Measurements from ENCODE around the gene NDFIP1.

The NDFIP1 gene

DNA sequence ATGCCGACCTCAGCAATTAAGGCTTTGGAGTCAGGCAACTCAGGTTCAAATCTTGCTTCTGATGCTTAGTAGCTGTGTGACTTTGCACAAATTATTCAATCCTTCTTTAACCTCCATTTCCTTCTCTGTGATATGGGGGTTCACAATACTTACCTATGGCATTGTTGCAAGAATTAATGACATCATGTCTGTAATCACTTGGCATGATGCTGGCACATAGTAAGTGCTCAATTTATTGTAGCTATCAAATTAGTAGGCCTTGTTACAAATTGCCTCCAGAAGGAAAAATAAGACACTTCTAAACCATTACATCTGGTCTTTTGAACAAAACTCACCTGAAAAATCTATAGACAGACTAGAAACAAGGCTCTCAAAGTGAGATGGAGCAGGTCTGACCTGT is 29.9 kb upstream of the NDFIP1 start:
- DNase-seq (ENCODE audit: extremely low spot score): no peak
- POLR2A ChIA-PET: no interaction called here
- CTCF ChIA-PET: interaction anchor here (1.0 kb wide), 1 partner anchor 9 kb away, joined by 3 read pairs; no protein-coding TSS in a partner anchor
- TF ChIP-seq, protein P1, sequence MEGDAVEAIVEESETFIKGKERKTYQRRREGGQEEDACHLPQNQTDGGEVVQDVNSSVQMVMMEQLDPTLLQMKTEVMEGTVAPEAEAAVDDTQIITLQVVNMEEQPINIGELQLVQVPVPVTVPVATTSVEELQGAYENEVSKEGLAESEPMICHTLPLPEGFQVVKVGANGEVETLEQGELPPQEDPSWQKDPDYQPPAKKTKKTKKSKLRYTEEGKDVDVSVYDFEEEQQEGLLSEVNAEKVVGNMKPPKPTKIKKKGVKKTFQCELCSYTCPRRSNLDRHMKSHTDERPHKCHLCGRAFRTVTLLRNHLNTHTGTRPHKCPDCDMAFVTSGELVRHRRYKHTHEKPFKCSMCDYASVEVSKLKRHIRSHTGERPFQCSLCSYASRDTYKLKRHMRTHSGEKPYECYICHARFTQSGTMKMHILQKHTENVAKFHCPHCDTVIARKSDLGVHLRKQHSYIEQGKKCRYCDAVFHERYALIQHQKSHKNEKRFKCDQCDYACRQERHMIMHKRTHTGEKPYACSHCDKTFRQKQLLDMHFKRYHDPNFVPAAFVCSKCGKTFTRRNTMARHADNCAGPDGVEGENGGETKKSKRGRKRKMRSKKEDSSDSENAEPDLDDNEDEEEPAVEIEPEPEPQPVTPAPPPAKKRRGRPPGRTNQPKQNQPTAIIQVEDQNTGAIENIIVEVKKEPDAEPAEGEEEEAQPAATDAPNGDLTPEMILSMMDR (IDR thresholded peaks at IDR 0.05; ENCODE audit: control extremely low read depth, extremely low read depth, low read depth, missing control alignments): no peak

DNA sequence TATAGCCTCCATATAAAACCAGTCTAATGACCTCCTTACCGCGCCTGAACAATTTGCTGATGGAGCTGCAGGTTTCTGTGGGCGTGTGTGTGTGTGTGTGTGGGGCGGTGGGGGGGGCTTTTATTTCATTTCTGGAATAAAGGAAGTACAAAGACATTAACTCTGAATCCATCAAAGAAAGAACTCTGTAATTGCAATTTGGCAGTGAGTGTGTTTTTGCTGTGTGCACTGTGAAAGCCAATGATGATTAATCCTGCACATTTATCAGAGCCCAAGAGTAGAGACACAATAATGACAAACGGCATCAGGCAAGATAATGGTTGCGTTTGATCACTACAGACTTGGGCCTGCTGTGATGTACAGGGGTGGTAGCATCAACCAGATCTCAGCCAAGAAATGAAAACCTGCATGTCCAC is 29.3 kb upstream of the NDFIP1 start:
- no peak for DNase-seq (ENCODE audit: extremely low spot score)
- TF ChIP-seq, protein P1 (IDR thresholded peaks at IDR 0.05; ENCODE audit: control extremely low read depth, extremely low read depth, low read depth, missing control alignments): no peak
- ChIA-PET CTCF (interaction anchor here (1.0 kb wide), 1 partner anchor 10 kb away, joined by 3 read pairs; no protein-coding TSS in a partner anchor), POLR2A (no interaction called here)

DNA sequence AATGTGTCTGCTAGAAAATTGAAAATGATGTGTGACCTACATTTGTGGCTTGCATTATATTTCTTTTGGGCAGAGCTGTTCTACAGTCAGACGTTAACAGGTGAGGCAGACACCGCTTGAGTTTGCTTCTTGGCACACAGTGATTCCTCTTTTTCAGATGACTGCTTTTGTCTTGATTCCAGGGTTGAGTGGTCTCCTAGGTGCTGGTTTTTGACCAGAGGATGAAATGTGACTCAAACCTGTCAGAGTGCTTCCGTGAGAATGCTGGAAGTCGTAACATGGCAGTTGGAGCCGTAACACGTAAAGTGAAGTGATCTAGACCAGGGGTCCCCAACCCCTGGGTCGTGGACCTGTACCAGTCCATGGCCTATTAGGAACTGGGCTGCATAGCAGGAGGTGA is 28.3 kb upstream of the NDFIP1 start:
- ChIA-PET POLR2A (no interaction called here), CTCF (no interaction called here)
- TF ChIP-seq, protein P1 (IDR thresholded peaks at IDR 0.05; ENCODE audit: control extremely low read depth, extremely low read depth, low read depth, missing control alignments): no peak

DNA sequence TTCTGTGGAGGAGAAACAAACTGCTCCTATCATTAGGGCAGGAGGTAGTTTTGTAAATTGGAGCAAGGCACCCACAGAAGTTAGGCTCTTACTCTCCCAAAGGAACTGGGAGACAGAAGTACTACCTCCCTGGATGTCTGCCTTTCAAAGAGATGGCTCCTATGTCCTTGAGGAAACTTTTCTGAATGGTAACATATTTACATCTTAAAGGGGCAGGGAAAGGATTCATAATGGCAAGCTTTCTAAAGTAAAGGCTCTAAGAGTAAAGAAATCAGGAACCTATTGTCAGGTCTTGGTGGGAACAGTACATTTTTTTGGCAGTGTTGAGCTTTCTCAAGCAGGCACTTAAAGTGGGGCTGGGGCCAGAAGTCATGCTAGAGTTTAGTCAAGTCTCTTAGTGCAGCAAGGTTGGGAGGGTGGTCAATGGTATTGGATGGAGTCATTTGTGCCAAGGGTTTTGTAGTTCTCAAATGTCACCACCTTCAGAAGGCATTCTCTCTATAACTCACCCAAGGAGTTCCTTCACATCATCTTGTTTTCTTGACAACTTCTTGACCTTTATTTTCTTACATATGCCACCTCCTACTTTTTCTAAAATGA is 26.3 kb upstream of the NDFIP1 start:
- TF ChIP-seq, protein P1 (IDR thresholded peaks at IDR 0.05; ENCODE audit: control extremely low read depth, extremely low read depth, low read depth, missing control alignments): no peak
- CTCF ChIA-PET: no interaction called here

More for the DNA sequence above, 28.3 kb upstream of the NDFIP1 start:
- no peak for DNase-seq (ENCODE audit: extremely low spot score)

DNA sequence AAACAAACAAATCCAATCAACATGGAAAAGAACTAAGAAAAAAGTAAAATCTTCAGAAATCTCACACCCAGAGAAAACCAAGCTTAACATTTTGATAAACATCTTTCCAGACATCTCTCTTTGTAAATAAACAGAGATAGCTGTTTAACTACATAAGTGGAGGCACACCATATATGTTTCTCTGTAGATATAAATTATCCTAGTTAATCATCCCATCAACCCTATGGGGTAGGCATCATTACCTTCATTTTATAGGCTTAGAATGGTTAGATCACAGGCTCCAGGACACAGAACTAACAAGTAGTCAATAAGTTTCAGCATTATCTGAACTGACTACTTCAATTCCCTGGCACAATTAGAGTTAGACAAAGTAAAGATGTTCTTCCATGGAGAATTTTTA is 22.4 kb upstream of the NDFIP1 start:
- POLR2A ChIA-PET: no interaction called here
- TF ChIP-seq, protein P1 (IDR thresholded peaks at IDR 0.05; ENCODE audit: control extremely low read depth, extremely low read depth, low read depth, missing control alignments): no peak
- CTCF ChIA-PET: interaction anchor here (1.4 kb wide), 1 partner anchor 59 kb away, joined by 3 read pairs; no protein-coding TSS in a partner anchor
- no peak for DNase-seq (ENCODE audit: extremely low spot score)

More for the DNA sequence above, 26.3 kb upstream of the NDFIP1 start:
- DNase-seq (ENCODE audit: extremely low spot score): no peak
- POLR2A ChIA-PET: no interaction called here

DNA sequence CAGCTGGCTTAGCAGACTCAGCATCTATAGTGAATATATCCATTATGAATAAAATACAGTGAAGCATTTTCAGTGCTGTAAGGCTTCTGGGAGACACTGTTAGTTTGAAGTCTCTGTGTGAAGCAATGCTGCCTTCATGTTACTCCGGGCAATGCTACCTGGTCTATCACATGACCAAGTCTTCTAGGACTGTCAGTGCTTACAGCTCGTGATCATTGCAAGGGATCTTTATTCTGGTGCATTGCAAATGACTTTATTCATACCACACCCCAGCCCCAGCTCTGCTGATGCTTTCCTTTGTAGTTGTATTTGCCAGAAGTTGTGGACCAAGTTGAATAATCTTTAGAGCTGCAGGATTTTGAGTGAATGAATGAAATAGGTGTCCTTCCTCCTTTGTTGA is 21.9 kb upstream of the NDFIP1 start:
- CTCF ChIA-PET: interaction anchor here (1.4 kb wide), 1 partner anchor 59 kb away, joined by 3 read pairs; no protein-coding TSS in a partner anchor
- TF ChIP-seq, protein P1 (IDR thresholded peaks at IDR 0.05; ENCODE audit: control extremely low read depth, extremely low read depth, low read depth, missing control alignments): no peak
- no peak for DNase-seq (ENCODE audit: extremely low spot score)
- POLR2A ChIA-PET: no interaction called here

Data from GM10248 (cell line).